Neural cell (in vitro differentiated cells): ENCODE measurements around the gene HOXB5. TPM values are rescaled to one million over a fixed set of nuclear protein-coding genes. Genes with fewer than 3 reads are reported as not detected.

ENCODE experiments used
- H2AFZ ChIP-seq: fragments of 200-600, 300-800 bp; sonication (generic), shearing (Covaris generic); 2 replicates; pipeline ENCODE4 v1.6.0; 2014; ENCODE audit warnings: low read depth, mild to moderate bottlenecking, antibody characterized with exemption, low read length, moderate library complexity
- H3F3A ChIP-seq: fragments of 200-600 bp; shearing (Covaris generic); 2 replicates; pipeline ENCODE4 v1.6.1; 2016; ENCODE audit warnings: mild to moderate bottlenecking, moderate library complexity, mixed read lengths, antibody characterized with exemption, low read length; ENCODE audit not compliant: insufficient read depth, poor library complexity, severe bottlenecking
- H3K27ac ChIP-seq: fragments of 200-600, 300-800 bp; sonication (generic), shearing (Covaris generic); 2 replicates; pipeline ENCODE4 v1.5.1; 2014; ENCODE audit warnings: mild to moderate bottlenecking, low read length, moderate library complexity
- H3K27me3 ChIP-seq: fragments of 300-800, 200-600 bp; sonication (generic), shearing (Covaris generic); 2 replicates; pipeline ENCODE4 v1.6.0; 2014; ENCODE audit warnings: mild to moderate bottlenecking, low read depth, low read length, moderate library complexity; ENCODE audit not compliant: insufficient read depth
- H3K36me3 ChIP-seq: fragments of 300-800, 200-600 bp; sonication (generic), shearing (Covaris generic); 2 replicates; pipeline ENCODE4 v1.5.1; 2014; ENCODE audit warnings: mild to moderate bottlenecking, antibody characterized with exemption, low read length, moderate library complexity; ENCODE audit not compliant: insufficient read depth
- H3K4me2 ChIP-seq: fragments of 300-800, 200-600 bp; sonication (generic), shearing (Covaris generic); 2 replicates; pipeline ENCODE4 v1.6.0; 2014; ENCODE audit warnings: mild to moderate bottlenecking, low read length
- H3K4me3 ChIP-seq: fragments of 300-800, 200-600 bp; sonication (generic), shearing (Covaris generic); 2 replicates; pipeline ENCODE4 v1.5.1; 2014; ENCODE audit warnings: mild to moderate bottlenecking, low read length, moderate library complexity
- H3K79me2 ChIP-seq: fragments of 200-600 bp; shearing (Covaris generic); replicated peaks from 2 replicates; pipeline ENCODE4 v1.6.0; 2014; ENCODE audit warnings: mild to moderate bottlenecking, low read length, moderate library complexity; ENCODE audit not compliant: insufficient read depth
- H3K9ac ChIP-seq: fragments of 300-800, 200-600 bp; sonication (generic), shearing (Covaris generic); 2 replicates; pipeline ENCODE4 v1.6.1; 2016; ENCODE audit warnings: mild to moderate bottlenecking, low read length, mixed read lengths
- H3K9me2 ChIP-seq: fragments of 200-600 bp; shearing (Covaris generic); 2 replicates; pipeline ENCODE4 v1.6.1; 2016; ENCODE audit warnings: mild to moderate bottlenecking, low read length, mixed read lengths; ENCODE audit not compliant: insufficient read depth
- H3K9me3 ChIP-seq: fragments of 200-600, 300-800 bp; sonication (generic), shearing (Covaris generic); 2 replicates; pipeline ENCODE4 v1.6.1; 2016; ENCODE audit warnings: mild to moderate bottlenecking, mixed run types, low read length, moderate library complexity, mixed read lengths
- H4K20me1 ChIP-seq: fragments of 200-600 bp; shearing (Covaris generic); 2 replicates; pipeline ENCODE4 v1.6.1; 2016; ENCODE audit warnings: mild to moderate bottlenecking, mixed run types; ENCODE audit not compliant: insufficient read depth
- EP300 ChIP-seq: fragments of 450-650 bp; conservative IDR thresholded peaks from 2 replicates; pipeline ENCODE4 v1.6.1; 2014; ENCODE audit warnings: antibody characterized with exemption, mild to moderate bottlenecking, moderate library complexity; ENCODE audit not compliant: poor library complexity, severe bottlenecking
- EZH2 ChIP-seq: fragments of 200-600, 300-800 bp; shearing (Covaris generic), sonication (generic); IDR thresholded peaks from 2 replicates; pipeline ENCODE4 v1.6.1; 2014; ENCODE audit warnings: antibody characterized with exemption, low read length, borderline replicate concordance, mild to moderate bottlenecking; ENCODE audit not compliant: insufficient read depth, poor library complexity, severe bottlenecking
- MXI1 ChIP-seq: fragments of 450-650 bp; conservative IDR thresholded peaks from 2 replicates; pipeline ENCODE4 v1.6.1; 2014; ENCODE audit warnings: antibody characterized with exemption, mild to moderate bottlenecking; ENCODE audit not compliant: poor library complexity, severe bottlenecking
- POLR2AphosphoS5 ChIP-seq: IDR thresholded peaks from 2 replicates; pipeline ENCODE4 v1.6.1; 2012
- RAD21 ChIP-seq: fragments of 450-650 bp; conservative IDR thresholded peaks from 2 replicates; pipeline ENCODE4 v1.6.1; 2014; ENCODE audit warnings: antibody characterized with exemption, mild to moderate bottlenecking, moderate library complexity
- SMC3 ChIP-seq: fragments of 450-650 bp; conservative IDR thresholded peaks from 2 replicates; pipeline ENCODE4 v1.6.1; 2014; ENCODE audit warnings: antibody characterized with exemption, mild to moderate bottlenecking, moderate library complexity; ENCODE audit not compliant: poor library complexity
- TAF1 ChIP-seq: IDR thresholded peaks from 2 replicates; pipeline ENCODE4 v1.6.1; 2012; ENCODE audit warnings: low read depth
- polyA plus RNA-seq: library from polyadenylated mRNA; depleted of rRNA; stranded (reverse); fragments of >200 nt; gene quantifications from 2 replicates; pipeline ENCODE4 v1.2.3, GENCODE V29; 2014
- TF ChIP-seq, protein P1 (sequence below): IDR thresholded peaks from 2 replicates; pipeline ENCODE4 v1.6.1; 2012; ENCODE audit warnings: borderline replicate concordance
- TF ChIP-seq, protein P2 (sequence below): fragments of 450-650 bp; IDR thresholded peaks from 2 replicates; pipeline ENCODE4 v1.5.1; 2014; ENCODE audit warnings: antibody characterized with exemption, mild to moderate bottlenecking, moderate library complexity; ENCODE audit not compliant: poor library complexity, severe bottlenecking

Gene HOXB5
- polyA plus RNA-seq, 1 donor from 2014 or later, result not detected

DNA sequence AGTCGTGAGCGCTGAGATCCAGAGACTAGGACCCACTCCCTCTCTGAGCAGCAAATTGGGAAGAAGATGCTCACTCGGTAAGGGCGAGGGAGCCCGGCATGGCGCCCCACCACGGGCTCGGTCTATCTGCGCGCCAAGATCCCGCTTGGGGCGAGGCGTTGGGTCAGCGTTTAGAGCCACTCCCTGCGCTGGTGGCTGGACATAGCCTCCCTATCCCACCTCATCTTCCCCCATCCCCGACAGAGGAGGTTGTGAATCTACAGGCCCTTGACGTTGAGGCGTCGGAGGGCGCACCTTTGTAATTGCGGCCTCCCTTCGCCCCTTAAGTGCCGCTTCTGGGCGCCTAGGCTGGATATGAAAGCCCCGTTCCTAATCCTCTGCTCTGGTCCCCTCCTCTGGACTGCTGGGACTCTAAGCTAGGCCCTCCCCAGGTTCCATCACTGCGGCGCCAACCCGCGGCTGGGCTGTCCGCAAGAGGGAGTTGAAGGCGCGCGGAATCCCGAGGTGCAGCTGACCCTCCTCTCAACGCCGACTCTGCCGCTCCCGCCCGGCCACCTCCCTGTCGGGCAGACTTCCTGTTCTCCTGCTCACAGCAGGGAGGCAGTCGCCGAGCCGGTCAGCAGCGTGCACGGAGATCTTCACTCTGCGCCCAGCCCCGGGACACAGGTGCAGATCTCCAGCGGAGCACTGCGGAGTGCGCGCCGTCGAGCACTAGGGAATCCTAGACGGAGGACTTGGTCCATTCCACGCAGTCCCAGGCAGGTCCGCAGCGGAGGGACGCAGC, 48.7 kb upstream of the HOXB5 start:
- TF ChIP-seq EZH2 (peak; percentile 34), POLR2AphosphoS5 (no peak)
- TF ChIP-seq, protein P1, sequence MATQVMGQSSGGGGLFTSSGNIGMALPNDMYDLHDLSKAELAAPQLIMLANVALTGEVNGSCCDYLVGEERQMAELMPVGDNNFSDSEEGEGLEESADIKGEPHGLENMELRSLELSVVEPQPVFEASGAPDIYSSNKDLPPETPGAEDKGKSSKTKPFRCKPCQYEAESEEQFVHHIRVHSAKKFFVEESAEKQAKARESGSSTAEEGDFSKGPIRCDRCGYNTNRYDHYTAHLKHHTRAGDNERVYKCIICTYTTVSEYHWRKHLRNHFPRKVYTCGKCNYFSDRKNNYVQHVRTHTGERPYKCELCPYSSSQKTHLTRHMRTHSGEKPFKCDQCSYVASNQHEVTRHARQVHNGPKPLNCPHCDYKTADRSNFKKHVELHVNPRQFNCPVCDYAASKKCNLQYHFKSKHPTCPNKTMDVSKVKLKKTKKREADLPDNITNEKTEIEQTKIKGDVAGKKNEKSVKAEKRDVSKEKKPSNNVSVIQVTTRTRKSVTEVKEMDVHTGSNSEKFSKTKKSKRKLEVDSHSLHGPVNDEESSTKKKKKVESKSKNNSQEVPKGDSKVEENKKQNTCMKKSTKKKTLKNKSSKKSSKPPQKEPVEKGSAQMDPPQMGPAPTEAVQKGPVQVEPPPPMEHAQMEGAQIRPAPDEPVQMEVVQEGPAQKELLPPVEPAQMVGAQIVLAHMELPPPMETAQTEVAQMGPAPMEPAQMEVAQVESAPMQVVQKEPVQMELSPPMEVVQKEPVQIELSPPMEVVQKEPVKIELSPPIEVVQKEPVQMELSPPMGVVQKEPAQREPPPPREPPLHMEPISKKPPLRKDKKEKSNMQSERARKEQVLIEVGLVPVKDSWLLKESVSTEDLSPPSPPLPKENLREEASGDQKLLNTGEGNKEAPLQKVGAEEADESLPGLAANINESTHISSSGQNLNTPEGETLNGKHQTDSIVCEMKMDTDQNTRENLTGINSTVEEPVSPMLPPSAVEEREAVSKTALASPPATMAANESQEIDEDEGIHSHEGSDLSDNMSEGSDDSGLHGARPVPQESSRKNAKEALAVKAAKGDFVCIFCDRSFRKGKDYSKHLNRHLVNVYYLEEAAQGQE, result no peak
- peaks cover 100% of the 10 kb centered on the region for H3K27me3 ChIP-seq
- no peak overlapping the region for H3K4me3 ChIP-seq
- H3K9me3 ChIP-seq, result peaks cover 4% of the 10 kb centered on the region
- no peak overlapping the region for H3K27ac ChIP-seq
- no peaks in the 10 kb centered on the region for H4K20me1 ChIP-seq
- no peaks in the 10 kb centered on the region for H3K36me3 ChIP-seq
- no peak overlapping the region for H2AFZ ChIP-seq
- no peak overlapping the region for H3K4me2 ChIP-seq
- H3F3A ChIP-seq, result no peaks in the 10 kb centered on the region
- H3K79me2 ChIP-seq, result no peaks in the 10 kb centered on the region
- no peak overlapping the region for H3K9ac ChIP-seq
- H3K9me2 ChIP-seq, result no peaks in the 10 kb centered on the region

DNA sequence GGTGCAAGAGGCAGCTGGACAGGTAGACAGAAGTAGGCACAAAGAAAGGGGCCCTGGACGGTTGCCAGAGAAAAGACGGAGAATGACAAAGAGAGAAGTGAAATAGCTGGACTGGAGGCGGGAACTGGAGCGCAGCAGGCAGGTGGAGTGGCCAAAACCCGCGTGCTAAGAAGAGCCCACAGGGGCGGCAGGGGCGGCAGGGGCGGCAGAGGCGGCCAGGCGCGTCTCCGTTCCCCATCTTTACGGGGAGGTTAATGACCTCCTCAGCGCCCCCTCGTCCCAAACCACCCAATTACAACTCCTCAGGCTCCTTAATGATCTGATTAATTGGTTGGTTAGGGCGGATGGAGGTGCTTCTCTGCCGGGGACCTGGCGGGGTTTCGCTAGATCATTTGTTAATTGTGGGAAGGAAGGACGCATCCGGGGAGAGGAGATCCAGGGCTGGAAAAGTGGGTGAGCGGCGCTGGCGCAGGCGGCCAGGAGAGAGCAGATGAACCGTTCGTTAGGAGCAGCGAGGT, 48.0 kb upstream of the HOXB5 start:
- no peaks in the 10 kb centered on the region for H4K20me1 ChIP-seq
- TF ChIP-seq EP300 (no peak), POLR2AphosphoS5 (no peak), TAF1 (no peak), EZH2 (no peak), RAD21 (no peak), SMC3 (no peak), MXI1 (no peak)
- TF ChIP-seq, protein P1, result no peak
- TF ChIP-seq, protein P2, sequence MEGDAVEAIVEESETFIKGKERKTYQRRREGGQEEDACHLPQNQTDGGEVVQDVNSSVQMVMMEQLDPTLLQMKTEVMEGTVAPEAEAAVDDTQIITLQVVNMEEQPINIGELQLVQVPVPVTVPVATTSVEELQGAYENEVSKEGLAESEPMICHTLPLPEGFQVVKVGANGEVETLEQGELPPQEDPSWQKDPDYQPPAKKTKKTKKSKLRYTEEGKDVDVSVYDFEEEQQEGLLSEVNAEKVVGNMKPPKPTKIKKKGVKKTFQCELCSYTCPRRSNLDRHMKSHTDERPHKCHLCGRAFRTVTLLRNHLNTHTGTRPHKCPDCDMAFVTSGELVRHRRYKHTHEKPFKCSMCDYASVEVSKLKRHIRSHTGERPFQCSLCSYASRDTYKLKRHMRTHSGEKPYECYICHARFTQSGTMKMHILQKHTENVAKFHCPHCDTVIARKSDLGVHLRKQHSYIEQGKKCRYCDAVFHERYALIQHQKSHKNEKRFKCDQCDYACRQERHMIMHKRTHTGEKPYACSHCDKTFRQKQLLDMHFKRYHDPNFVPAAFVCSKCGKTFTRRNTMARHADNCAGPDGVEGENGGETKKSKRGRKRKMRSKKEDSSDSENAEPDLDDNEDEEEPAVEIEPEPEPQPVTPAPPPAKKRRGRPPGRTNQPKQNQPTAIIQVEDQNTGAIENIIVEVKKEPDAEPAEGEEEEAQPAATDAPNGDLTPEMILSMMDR, result no peak
- H3K36me3 ChIP-seq, result no peaks in the 10 kb centered on the region
- H3K9me2 ChIP-seq, result no peaks in the 10 kb centered on the region
- H3K79me2 ChIP-seq, result no peaks in the 10 kb centered on the region
- H3K9me3 ChIP-seq, result peaks cover 4% of the 10 kb centered on the region
- no peak overlapping the region for H3K27ac ChIP-seq
- no peak overlapping the region for H3K9ac ChIP-seq
- peaks cover 100% of the 10 kb centered on the region for H3K27me3 ChIP-seq
- H3F3A ChIP-seq, result no peaks in the 10 kb centered on the region
- no peak overlapping the region for H2AFZ ChIP-seq
- no peak overlapping the region for H3K4me3 ChIP-seq
- H3K4me2 ChIP-seq, result no peak overlapping the region
